Bronchial epithelial cell (primary cell): ENCODE results near the gene B4GALT4. TPM values are rescaled to one million over a fixed set of nuclear protein-coding genes. Genes with fewer than 3 reads are reported as not detected.

Experiments used
- DNase-seq: peaks from one replicate; pipeline ENCODE4 v3.0.0-alpha.2; 2010; ENCODE audit warnings: low read depth
- FAIRE-seq: peaks from 2 replicates; lab custom pipeline; 2011; peaks lifted over from hg19 to GRCh38; lab: Jason Lieb, UNC
- H3K27me3 ChIP-seq: 2 replicates; pipeline ENCODE4 v1.5.1; 2011; ENCODE audit warnings: low read length; ENCODE audit not compliant: control insufficient read depth, insufficient read depth
- H3K36me3 ChIP-seq: 2 replicates; pipeline ENCODE4 v1.5.1; 2011; ENCODE audit warnings: low read length; ENCODE audit not compliant: control insufficient read depth, insufficient read depth
- H3K4me3 ChIP-seq: 2 replicates; pipeline ENCODE4 v1.5.1; 2011; ENCODE audit warnings: mild to moderate bottlenecking, low read depth, low read length, control low read depth
- total RNA-seq: library from RNA; depleted of rRNA; stranded (reverse); fragments of >200 nt; gene quantifications from 2 replicates; pipeline ENCODE4 v1.2.1, GENCODE V29; 2014
- TF ChIP-seq, protein P1 (sequence below): IDR thresholded peaks from 2 replicates; pipeline ENCODE4 v1.5.1; 2011; ENCODE audit warnings: mild to moderate bottlenecking, moderate library complexity, low read length, control low read depth, inconsistent platforms; ENCODE audit not compliant: insufficient read depth, severe bottlenecking

B4GALT4 gene
- total RNA-seq, 1 donor from 2014 or later: 40.5 TPM

DNA sequence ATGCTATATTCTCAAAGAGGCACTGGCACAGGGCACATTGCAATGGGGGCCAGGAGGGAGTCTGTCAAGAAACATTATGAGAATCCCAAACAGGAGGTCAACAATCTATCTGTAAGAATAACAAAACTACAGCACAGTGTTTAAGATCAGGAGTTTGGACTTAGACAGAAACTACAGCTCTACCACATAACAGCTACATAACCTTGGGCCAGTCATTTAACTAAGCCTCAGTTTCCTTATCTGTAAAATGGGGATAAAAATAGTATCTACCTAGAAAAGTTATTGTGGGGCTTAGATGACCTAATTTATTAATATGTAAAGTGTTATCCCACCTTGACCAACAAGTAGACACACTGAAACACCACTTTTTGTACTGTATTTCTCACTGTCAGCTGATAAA is 9.9 kb downstream of the B4GALT4 start:
- no peaks in the 10 kb centered on the region for H3K27me3 ChIP-seq
- DNase-seq (no peak), FAIRE-seq (no peak)
- TF ChIP-seq, protein P1, sequence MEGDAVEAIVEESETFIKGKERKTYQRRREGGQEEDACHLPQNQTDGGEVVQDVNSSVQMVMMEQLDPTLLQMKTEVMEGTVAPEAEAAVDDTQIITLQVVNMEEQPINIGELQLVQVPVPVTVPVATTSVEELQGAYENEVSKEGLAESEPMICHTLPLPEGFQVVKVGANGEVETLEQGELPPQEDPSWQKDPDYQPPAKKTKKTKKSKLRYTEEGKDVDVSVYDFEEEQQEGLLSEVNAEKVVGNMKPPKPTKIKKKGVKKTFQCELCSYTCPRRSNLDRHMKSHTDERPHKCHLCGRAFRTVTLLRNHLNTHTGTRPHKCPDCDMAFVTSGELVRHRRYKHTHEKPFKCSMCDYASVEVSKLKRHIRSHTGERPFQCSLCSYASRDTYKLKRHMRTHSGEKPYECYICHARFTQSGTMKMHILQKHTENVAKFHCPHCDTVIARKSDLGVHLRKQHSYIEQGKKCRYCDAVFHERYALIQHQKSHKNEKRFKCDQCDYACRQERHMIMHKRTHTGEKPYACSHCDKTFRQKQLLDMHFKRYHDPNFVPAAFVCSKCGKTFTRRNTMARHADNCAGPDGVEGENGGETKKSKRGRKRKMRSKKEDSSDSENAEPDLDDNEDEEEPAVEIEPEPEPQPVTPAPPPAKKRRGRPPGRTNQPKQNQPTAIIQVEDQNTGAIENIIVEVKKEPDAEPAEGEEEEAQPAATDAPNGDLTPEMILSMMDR: no peak
- no peak overlapping the region for H3K4me3 ChIP-seq
- peaks cover 15% of the 10 kb centered on the region for H3K36me3 ChIP-seq

GRCh38 chr3:119230071-119230470 is 10.6 kb downstream of the B4GALT4 start:
- H3K36me3 ChIP-seq: peaks cover 15% of the 10 kb centered on the region
- FAIRE-seq: no peak
- no peak overlapping the region for H3K4me3 ChIP-seq
- TF ChIP-seq, protein P1: no peak
- DNase-seq: no peak
- no peaks in the 10 kb centered on the region for H3K27me3 ChIP-seq

DNA sequence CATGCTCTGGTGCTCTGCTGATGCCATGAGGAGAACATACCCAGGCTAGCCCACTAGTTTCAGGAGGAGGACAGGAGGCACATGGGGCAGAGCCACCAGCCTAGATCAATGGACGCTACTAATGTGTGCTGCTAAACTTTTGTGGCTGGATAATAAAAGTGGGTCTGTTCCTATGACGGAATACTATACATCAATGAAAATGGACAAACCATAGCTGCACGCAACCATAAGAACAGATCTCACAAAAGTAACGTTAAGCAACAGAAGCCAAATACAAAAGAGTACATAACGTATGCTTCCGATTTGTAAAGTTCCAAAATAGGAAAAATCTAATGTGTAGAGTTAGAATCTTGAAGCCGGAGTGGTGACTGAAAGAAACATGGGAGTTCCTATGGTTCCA is 11.5 kb downstream of the B4GALT4 start:
- no peak overlapping the region for H3K4me3 ChIP-seq
- FAIRE-seq (no peak), DNase-seq (no peak)
- TF ChIP-seq, protein P1: no peak
- peaks cover 15% of the 10 kb centered on the region for H3K36me3 ChIP-seq
- H3K27me3 ChIP-seq: no peaks in the 10 kb centered on the region

DNA sequence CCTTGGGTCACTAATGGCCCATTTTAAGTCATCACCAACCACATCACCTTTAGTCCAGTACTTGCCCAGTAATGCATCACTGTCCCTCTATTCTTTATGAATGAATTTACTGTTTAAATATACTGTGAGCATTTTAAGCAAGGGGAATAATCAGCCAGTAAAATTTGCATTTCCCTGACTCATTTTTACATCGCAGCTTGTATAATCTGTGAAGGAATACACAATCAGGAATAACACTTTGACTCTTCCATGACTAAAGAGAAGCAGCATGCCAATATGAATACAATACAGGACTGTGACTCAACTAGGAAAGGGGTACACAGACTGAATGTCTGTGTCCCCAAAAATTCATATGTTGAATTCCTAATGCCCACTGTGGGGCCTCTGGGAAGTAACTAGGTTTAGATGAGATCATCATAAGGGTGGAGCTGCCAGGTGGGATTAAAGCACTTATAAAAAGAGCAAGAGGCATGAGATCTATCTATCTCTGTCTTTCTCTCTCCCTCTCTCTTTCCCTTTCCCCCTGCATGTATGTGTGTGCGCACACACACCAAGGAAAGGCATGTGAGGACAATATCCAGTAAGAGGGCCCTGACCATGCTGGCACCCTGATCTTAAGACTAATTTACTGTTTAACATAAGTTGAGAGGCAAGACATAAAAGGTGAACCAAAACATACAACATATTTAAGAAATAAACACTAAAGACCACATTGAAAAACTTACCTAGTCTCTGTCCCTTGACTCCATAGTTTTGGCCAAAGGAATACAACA is 12.1 kb downstream of the B4GALT4 start:
- DNase-seq (no peak), FAIRE-seq (no peak)
- TF ChIP-seq, protein P1: no peak
- Histone ChIP-seq H3K27me3 (no peaks in the 10 kb centered on the region), H3K36me3 (peaks cover 16% of the 10 kb centered on the region), H3K4me3 (no peak overlapping the region)

- FAIRE-seq: no peak
- H3K27me3 ChIP-seq: no peaks in the 10 kb centered on the region
- H3K4me3 ChIP-seq: no peak overlapping the region
- DNase-seq: no peak
- TF ChIP-seq, protein P1: no peak
- peaks cover 13% of the 10 kb centered on the region for H3K36me3 ChIP-seq
Observed at GRCh38 chr3:119227070-119227850, 13.4 kb downstream of the B4GALT4 start.
